ENCODE results near the gene OVCH1.
"Not testable (repeated sequence)": the region's sequence is repeated elsewhere in the genome, so short reads cannot be mapped to it uniquely, and the experiment has no call there.

Gene OVCH1

GRCh38 chr12:29486972-29487371, 10.5 kb downstream of the OVCH1 start:
- DNase-seq = no peak

GRCh38 chr12:29463198-29463597, 34.3 kb downstream of the OVCH1 start:
- DNase-seq = no peak

GRCh38 chr12:29460082-29460481, 37.4 kb downstream of the OVCH1 start:
- no peak for DNase-seq

GRCh38 chr12:29455087-29455486, 42.4 kb downstream of the OVCH1 start:
- no peak for DNase-seq

- no peak for DNase-seq
Measured at GRCh38 chr12:29451888-29452287, 45.6 kb downstream of the OVCH1 start.

- DNase-seq = no peak
Measured at GRCh38 chr12:29448157-29448556, 49.3 kb downstream of the OVCH1 start.

GRCh38 chr12:29447285-29447975, 50.1 kb downstream of the OVCH1 start:
- no peak for DNase-seq

GRCh38 chr12:29439506-29439905, 58.0 kb downstream of the OVCH1 start:
- DNase-seq = no peak

GRCh38 chr12:29438752-29439408, 58.6 kb downstream of the OVCH1 start:
- no peak for DNase-seq

- DNase-seq = no peak
Measured at GRCh38 chr12:29437575-29437974, 59.9 kb downstream of the OVCH1 start.

GRCh38 chr12:29436815-29437214, 60.7 kb downstream of the OVCH1 start:
- not testable (repeated sequence) for DNase-seq

GRCh38 chr12:29431513-29431912, 66.0 kb downstream of the OVCH1 start:
- DNase-seq = no peak

- no peak for DNase-seq
Measured at GRCh38 chr12:29430716-29431044, 66.8 kb downstream of the OVCH1 start.

- no peak for DNase-seq
Measured at GRCh38 chr12:29429999-29430715, 67.3 kb downstream of the OVCH1 start.

GRCh38 chr12:29428633-29429032, 68.9 kb downstream of the OVCH1 start:
- no peak for DNase-seq

GRCh38 chr12:29427964-29428363, 69.5 kb downstream of the OVCH1 start:
- DNase-seq = no peak

GRCh38 chr12:29426498-29426897, 71.0 kb downstream of the OVCH1 start:
- DNase-seq = no peak

- no peak for DNase-seq
Measured at GRCh38 chr12:29425722-29426121, 71.8 kb downstream of the OVCH1 start.

GRCh38 chr12:29416748-29417147, 80.7 kb downstream of the OVCH1 start:
- no peak for DNase-seq

GRCh38 chr12:29415111-29415510, 82.4 kb downstream of the OVCH1 start:
- no peak for DNase-seq

- DNase-seq = no peak
Measured at GRCh38 chr12:29414368-29414767, 83.1 kb downstream of the OVCH1 start.

GRCh38 chr12:29405561-29405960, 91.9 kb downstream of the OVCH1 start:
- DNase-seq = no peak

GRCh38 chr12:29403991-29404390, 93.5 kb downstream of the OVCH1 start:
- no peak for DNase-seq

GRCh38 chr12:29402437-29402836, 95.0 kb downstream of the OVCH1 start:
- DNase-seq = no peak
